ENCODE data around the gene NUBP1. TPM values are rescaled to one million over a fixed set of nuclear protein-coding genes. Genes with fewer than 3 reads are reported as not detected.

The NUBP1 gene
- total and polyA plus RNA-seq, 9 of the 15 experiments (the other 6 are each of a cell fraction or from before 2014, with no cell fraction given) = 17.2 to 55.1 (median 35.6) TPM

DNA sequence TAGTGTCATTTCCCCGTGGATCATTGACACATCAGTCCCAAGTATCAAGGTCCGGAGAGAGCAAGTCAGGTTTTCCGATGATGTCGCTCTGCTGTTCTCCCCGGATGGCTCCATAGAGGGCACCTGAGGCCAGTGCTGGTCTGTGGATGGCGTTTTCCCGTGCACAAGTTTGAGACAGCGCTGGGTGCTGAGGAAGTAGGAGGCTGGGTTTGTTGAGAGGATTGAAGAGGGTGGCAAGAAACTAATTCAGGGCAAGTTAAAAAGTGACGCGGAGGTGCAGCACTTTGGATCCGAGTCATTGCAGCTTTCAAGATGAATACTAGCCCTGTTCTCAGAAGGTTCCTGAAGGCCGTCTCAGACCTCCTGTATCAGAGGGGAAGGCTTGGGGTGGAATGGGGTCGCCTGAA, 7.7 kb downstream of the NUBP1 start (continued):
- TF ChIP-seq, protein P1, sequence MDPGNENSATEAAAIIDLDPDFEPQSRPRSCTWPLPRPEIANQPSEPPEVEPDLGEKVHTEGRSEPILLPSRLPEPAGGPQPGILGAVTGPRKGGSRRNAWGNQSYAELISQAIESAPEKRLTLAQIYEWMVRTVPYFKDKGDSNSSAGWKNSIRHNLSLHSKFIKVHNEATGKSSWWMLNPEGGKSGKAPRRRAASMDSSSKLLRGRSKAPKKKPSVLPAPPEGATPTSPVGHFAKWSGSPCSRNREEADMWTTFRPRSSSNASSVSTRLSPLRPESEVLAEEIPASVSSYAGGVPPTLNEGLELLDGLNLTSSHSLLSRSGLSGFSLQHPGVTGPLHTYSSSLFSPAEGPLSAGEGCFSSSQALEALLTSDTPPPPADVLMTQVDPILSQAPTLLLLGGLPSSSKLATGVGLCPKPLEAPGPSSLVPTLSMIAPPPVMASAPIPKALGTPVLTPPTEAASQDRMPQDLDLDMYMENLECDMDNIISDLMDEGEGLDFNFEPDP (CRISPR knock-in tag; IDR thresholded peaks at IDR 0.05) = no peak
- TF ChIP-seq MAFK (IDR thresholded peaks at IDR 0.05; ENCODE audit: low read length) (no peak), NR2C2 (CRISPR knock-in tag; IDR thresholded peaks at IDR 0.05) (no peak), NR2C2 (tag; IDR thresholded peaks at IDR 0.05) (no peak), ERF (CRISPR knock-in tag; IDR thresholded peaks at IDR 0.05) (no peak)
- TF ChIP-seq, protein P2, sequence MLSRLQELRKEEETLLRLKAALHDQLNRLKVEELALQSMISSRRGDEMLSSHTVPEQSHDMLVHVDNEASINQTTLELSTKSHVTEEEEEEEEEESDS (CRISPR knock-in tag; IDR thresholded peaks at IDR 0.05) = no peak

DNA sequence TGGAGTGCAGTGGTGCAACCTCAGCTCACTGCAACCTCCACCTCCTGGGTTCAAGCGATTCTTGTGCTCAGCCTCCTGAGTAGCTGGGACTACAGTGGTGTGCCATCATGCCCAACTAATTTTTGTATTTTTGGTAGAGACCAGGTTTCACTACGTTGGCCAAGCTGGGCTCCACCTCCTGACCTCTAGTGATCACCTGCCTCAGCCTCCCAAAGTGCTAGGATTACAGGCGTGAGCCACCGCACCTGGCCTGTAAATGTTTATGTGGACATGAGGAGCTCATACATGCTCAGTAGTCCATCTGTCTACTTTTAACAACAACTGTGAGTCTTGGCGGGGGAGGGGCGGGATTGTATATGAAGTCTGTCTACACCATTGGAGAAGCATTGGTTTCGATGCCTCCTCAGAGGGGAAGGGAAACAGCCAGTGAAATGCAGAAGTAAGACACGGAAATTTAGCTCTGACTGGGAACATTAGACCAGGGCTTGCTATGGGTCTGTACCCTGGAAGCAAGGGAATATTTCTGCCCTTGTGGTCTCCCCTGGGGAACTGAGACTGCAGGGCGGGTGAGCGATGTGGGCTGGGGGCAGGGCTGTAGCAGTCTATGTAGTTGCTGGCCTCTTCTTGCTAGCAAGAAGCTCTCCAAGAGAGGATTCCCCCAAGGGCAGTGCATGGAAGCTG, 9.3 kb downstream of the NUBP1 start:
- ChIA-PET CTCF (ENCODE audit: low intra/inter-chr PET ratio) (no interaction called here), POLR2A (interaction anchor here (1.0 to 2.2 kb wide), 4 partner anchors 9 to 17 kb away, joined by 3 to 21 read pairs (median 3); partner anchors contain the start of gene NUBP1)
- H3K9me1 ChIP-seq (ENCODE audit: control insufficient read depth, insufficient read depth, low read length) = no peaks in the 10 kb centered on the region
- WGBS (ENCODE audit: insufficient coverage, low coverage, missing lambda C conversion rate) = 86% methylated on average over 8 of the region's 10 CpGs
- no peaks in the 10 kb centered on the region for H4K20me1 ChIP-seq (replicated peaks; ENCODE audit: control insufficient read depth, insufficient read depth, low read length)
- FAIRE-seq = no peak
- H3K4me3 ChIP-seq = no peak overlapping the region
- intact Hi-C loops (cut with micrococcal nuclease) = no loop called here
- in situ Hi-C loops (cut with MboI) = no loop called here
- DNase-seq (ENCODE audit: extremely low read depth in 1 of 4, low spot score in 3 of 4) = no peak
- no peaks in the 10 kb centered on the region for H3K9me3 ChIP-seq (replicated peaks; ENCODE audit: control insufficient read depth, insufficient read depth, low read depth, low read length)
- no peak overlapping the region for H3K9ac ChIP-seq (ENCODE audit: insufficient read depth in 1 of 2, low read depth in 2 of 2, low read length in 2 of 2)
- no peak overlapping the region for H3K4me2 ChIP-seq (ENCODE audit: insufficient read depth, low read length)
- peaks cover 52% of the 10 kb centered on the region; the same call in 2 of the 3 replicates for H3K36me3 ChIP-seq (ENCODE audit: control insufficient read depth, insufficient read depth, low read length)
- H2AFZ ChIP-seq (ENCODE audit: low read depth, low read length) = no peak overlapping the region
- no TSS peak for BruUV-seq (replicated peaks)
- ATAC-seq = no peak
- no peaks in the 10 kb centered on the region for H3K79me2 ChIP-seq (ENCODE audit: control insufficient read depth, insufficient read depth, low read length)
- H3K27me3 ChIP-seq (ENCODE audit: control insufficient read depth in 2 of 2, insufficient read depth in 2 of 2, low read length in 2 of 2) = no peaks in the 10 kb centered on the region
- H3K4me1 ChIP-seq (replicated peaks in 1 of 2; ENCODE audit: control insufficient read depth in 2 of 2, insufficient read depth in 2 of 2, low read length in 2 of 2) = no peaks in the 10 kb centered on the region
- no peak overlapping the region for H3K27ac ChIP-seq (ENCODE audit: extremely low read depth, low read depth, low read length)
- TF ChIP-seq HOXB6 (CRISPR knock-in tag; IDR thresholded peaks at IDR 0.05; ENCODE audit: borderline replicate concordance) = no peak

Measured in K562 (cell line).